K562 (cell line): ENCODE data around the gene SYVN1. TPM values are rescaled to one million over a fixed set of nuclear protein-coding genes. Genes with fewer than 3 reads are reported as not detected.

ENCODE experiments used
- ATAC-seq: fragments of 200-7000 bp; cut with Tn5 transposase; 3 replicates; pipeline ENCODE4 v1.9.1; 2020; ENCODE audit warnings: moderate library complexity
- BruUV-seq: library from RNA; stranded (reverse); fragments of 400-500 nt; replicated peaks from 2 replicates; lab custom pipeline; 2021; lab: Mats Ljungman, UMichigan
- CTCF ChIA-PET: fragments of 300-600 bp; formaldehyde crosslinking; extraction: SDS; loops from one replicate; lab custom pipeline; 2021; ENCODE audit warnings: low intra/inter-chr PET ratio; lab: Yijun Ruan, JAX
- POLR2A ChIA-PET: fragments of 300-600, 350-650 bp; sonication (Branson Sonifier 250); formaldehyde crosslinking; extraction: SDS; loops from one replicate; lab custom pipeline; 2021; ENCODE audit warnings: antibody characterized with exemption, inconsistent platforms; lab: Yijun Ruan, JAX
- DNase-seq, 4 experiments: peaks; one replicate each; pipeline versions ENCODE4 v3.0.0 to v3.0.0-alpha.2; 2011 to 2018; ENCODE audit warnings: low spot score in 3 of 4, mixed read lengths in 3 of 4; ENCODE audit errors: extremely low read depth in 1 of 4
- FAIRE-seq: peaks from 2 replicates; lab custom pipeline; 2011; peaks lifted over from hg19 to GRCh38; lab: Jason Lieb, UNC
- H2AFZ ChIP-seq: 2 replicates; pipeline ENCODE4 v1.6.0; 2011; ENCODE audit warnings: low read depth, low read length, control low read depth, inconsistent platforms
- H3K27ac ChIP-seq: fragments of 200-600 bp; 3 replicates; pipeline ENCODE4 v1.8.0; 2011; ENCODE audit warnings: low read depth, mild to moderate bottlenecking, control low read depth, inconsistent platforms, low read length, moderate library complexity, mixed read lengths; ENCODE audit errors: extremely low read depth
- H3K27me3 ChIP-seq, 2 experiments: fragments of 300-600 bp in 1 of 2; 2 replicates in 1 of 2; 3 replicates in 1 of 2; pipeline versions ENCODE4 v1.6.0 to v1.8.0; 2011; ENCODE audit warnings: inconsistent platforms in 2 of 2, low read length in 2 of 2, mild to moderate bottlenecking in 1 of 2, mixed read lengths in 1 of 2, moderate library complexity in 1 of 2; ENCODE audit not compliant: control insufficient read depth in 2 of 2, insufficient read depth in 2 of 2
- H3K36me3 ChIP-seq: fragments of 300-600 bp; 3 replicates; pipeline ENCODE4 v1.8.0; 2011; ENCODE audit warnings: mild to moderate bottlenecking, low read length, inconsistent platforms; ENCODE audit not compliant: control insufficient read depth, insufficient read depth
- H3K4me1 ChIP-seq, 2 experiments: fragments of 200-600 bp in 1 of 2; replicated peaks in 1 of 2; 2 replicates in 1 of 2; 3 replicates in 1 of 2; pipeline versions ENCODE4 v1.5.1 to v1.8.0; 2011; ENCODE audit warnings: inconsistent platforms in 2 of 2, low read length in 2 of 2, mild to moderate bottlenecking in 1 of 2, mixed read lengths in 1 of 2, moderate library complexity in 1 of 2; ENCODE audit not compliant: control insufficient read depth in 2 of 2, insufficient read depth in 2 of 2
- H3K4me2 ChIP-seq: 2 replicates; pipeline ENCODE4 v1.6.1; 2011; ENCODE audit warnings: low read length, control low read depth, inconsistent platforms, mixed read lengths; ENCODE audit not compliant: insufficient read depth
- H3K4me3 ChIP-seq: fragments of 200-600 bp; sonication (generic), shearing (Covaris generic); 2 replicates; pipeline ENCODE4 v1.5.1; 2016; ENCODE audit warnings: control low read depth, inconsistent platforms
- H3K79me2 ChIP-seq: fragments of 200-600 bp; 3 replicates; pipeline ENCODE4 v1.8.0; 2011; ENCODE audit warnings: low read length, inconsistent platforms; ENCODE audit not compliant: control insufficient read depth, insufficient read depth
- H3K9ac ChIP-seq, 2 experiments: 2 replicates each; pipeline versions ENCODE4 v1.6.0 to v1.6.1; 2011; ENCODE audit warnings: low read depth in 2 of 2, low read length in 2 of 2, control low read depth in 1 of 2, inconsistent platforms in 1 of 2, mild to moderate bottlenecking in 1 of 2, mixed read lengths in 1 of 2; ENCODE audit not compliant: insufficient read depth in 1 of 2
- H3K9me1 ChIP-seq: one replicate; pipeline ENCODE4 v1.6.0; 2011; ENCODE audit warnings: inconsistent platforms, mild to moderate bottlenecking, low read length, moderate library complexity; ENCODE audit not compliant: control insufficient read depth, insufficient read depth
- H3K9me3 ChIP-seq: replicated peaks from 2 replicates; pipeline ENCODE4 v1.5.1; 2011; ENCODE audit warnings: low read depth, low read length, inconsistent platforms; ENCODE audit not compliant: control insufficient read depth, insufficient read depth
- H4K20me1 ChIP-seq: replicated peaks from 2 replicates; pipeline ENCODE4 v1.6.1; 2011; ENCODE audit warnings: low read length, inconsistent platforms, mixed read lengths; ENCODE audit not compliant: control insufficient read depth, insufficient read depth
- CREM ChIP-seq: IDR thresholded peaks from 2 replicates; pipeline ENCODE4 v1.6.1; 2014; ENCODE audit warnings: antibody characterized with exemption, low read depth
- MCM2 ChIP-seq: fragments of 450-650 bp; IDR thresholded peaks from 2 replicates; pipeline ENCODE4 v1.6.1; 2017; ENCODE audit warnings: low read depth, mild to moderate bottlenecking
- SNIP1 ChIP-seq: fragments of 450-650 bp; IDR thresholded peaks from 2 replicates; pipeline ENCODE4 v1.7.1; 2017; ENCODE audit warnings: low read depth, mild to moderate bottlenecking
- ZNF589 ChIP-seq: fragments of 200-800 bp; sonication (Bioruptor generic); IDR thresholded peaks from 2 replicates; pipeline ENCODE4 v1.6.1; 2016; ENCODE audit warnings: low read depth, missing genetic modification characterization, missing compliant biosample characterization
- WGBS: fragments of 100-300 bp; shearing (Covaris generic); methylation state at CpG from one replicate; pipeline ENCODE4 v1.1.6; 2016; ENCODE audit warnings: low coverage, mixed read lengths; ENCODE audit not compliant: insufficient coverage; ENCODE audit errors: missing lambda C conversion rate; 5-methylcytosine and 5-hydroxymethylcytosine counted together
- in situ Hi-C: fragments of 300-500 bp; cut with MboI; formaldehyde crosslinking; loops from 4 replicates; pipeline ENCODE4 v1.15.0; 2018; ENCODE audit warnings: inconsistent platforms, mixed read lengths
- intact Hi-C: fragments of 100-400 bp; cut with micrococcal nuclease; formaldehyde crosslinking; loops from 2 replicates; pipeline ENCODE4 v1.14.2; 2022
- polyA plus RNA-seq, 8 experiments: library from polyadenylated mRNA; depleted of rRNA in 4 of 8; stranded (reverse) in 5 of 8; unstranded in 3 of 8; fragments of >200 nt; fragmentation: Nextera tagmentation in 2 of 8; fragmentation: Illumina TruSeq in 1 of 8; extraction: Ambion mirVana in 2 of 8; extraction: Trizol in 1 of 8; gene quantifications; 2 replicates each; pipeline versions ENCODE4 v1.2.1 to v1.2.3, GENCODE V29; 2011 to 2014; ENCODE audit warnings: inconsistent platforms in 1 of 8, missing spikeins in 1 of 8
- total RNA-seq, 7 experiments: library from RNA; depleted of rRNA in 6 of 7; stranded (reverse); fragments of >200 nt in 6 of 7; fragmentation: Illumina TruSeq in 2 of 7; extraction: Trizol in 2 of 7; gene quantifications; 2 replicates each; pipeline versions ENCODE4 v1.2.1 to v1.2.3, GENCODE V29; 2011 to 2021; ENCODE audit warnings: low replicate concordance in 1 of 7

The SYVN1 gene
- total and polyA plus RNA-seq, 9 of the 15 experiments (the other 6 are each of a cell fraction or from before 2014, with no cell fraction given), result 0.41 to 47.4 (median 9.9) TPM

DNA sequence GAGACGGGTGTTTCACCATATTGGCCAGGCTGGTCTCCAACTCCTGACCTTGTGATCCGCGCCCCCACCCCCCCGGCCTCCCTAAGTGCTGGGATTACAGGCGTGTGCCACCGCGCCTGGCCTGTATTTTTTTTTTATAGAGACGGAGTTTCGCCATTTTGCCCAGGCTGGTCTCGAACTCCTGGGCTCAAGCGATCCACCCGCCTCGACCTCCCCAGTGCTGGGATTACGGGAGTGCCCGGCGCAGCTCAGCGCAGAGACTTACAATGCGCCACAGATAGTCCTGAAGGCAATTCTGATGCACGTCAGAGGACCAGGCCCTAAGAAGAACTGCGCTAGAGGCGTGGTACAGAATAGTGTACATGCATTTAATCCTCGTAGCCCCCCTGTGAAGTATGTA is 38.9 kb downstream of the SYVN1 start:
- H4K20me1 ChIP-seq, result no peaks in the 10 kb centered on the region
- H3K9me3 ChIP-seq, result no peaks in the 10 kb centered on the region
- no peaks in the 10 kb centered on the region for H3K9me1 ChIP-seq
- intact Hi-C loops, result no loop called here
- FAIRE-seq (no peak), ATAC-seq (no peak), DNase-seq (no peak)
- peak overlapping the region; percentile 100 for H2AFZ ChIP-seq
- peak overlapping the region; percentile 75 to 90 for H3K9ac ChIP-seq
- TF ChIP-seq ZNF589 (CRISPR knock-in tag), result peak; percentile 20; the same call in 1 of the 2 replicates
- no peak for TF ChIP-seq MCM2
- BruUV-seq, result no TSS peak
- peaks cover 16% of the 10 kb centered on the region for H3K79me2 ChIP-seq
- H3K4me2 ChIP-seq, result peak overlapping the region; percentile 80
- H3K4me1 ChIP-seq, result peaks cover 11 to 14% of the 10 kb centered on the region in 2 experiments; a peak in 4 of 5 replicates
- in situ Hi-C loops, result no loop called here
- ChIA-PET POLR2A (interaction anchor here (0.6 to 8.4 kb wide), 8 partner anchors 8 to 732 kb away, joined by 3 to 92 read pairs (median 3); partner anchors contain the start of genes SPDYC and TM7SF2), CTCF (no interaction called here)
- H3K27me3 ChIP-seq, result no peaks in the 10 kb centered on the region
- H3K36me3 ChIP-seq, result peaks cover 13% of the 10 kb centered on the region; the same call in 1 of the 3 replicates
- 79% methylated on average over 14 of the region's 22 CpGs for WGBS
- peak overlapping the region; percentile 78 for H3K4me3 ChIP-seq
- H3K27ac ChIP-seq, result peak overlapping the region; percentile 81

DNA sequence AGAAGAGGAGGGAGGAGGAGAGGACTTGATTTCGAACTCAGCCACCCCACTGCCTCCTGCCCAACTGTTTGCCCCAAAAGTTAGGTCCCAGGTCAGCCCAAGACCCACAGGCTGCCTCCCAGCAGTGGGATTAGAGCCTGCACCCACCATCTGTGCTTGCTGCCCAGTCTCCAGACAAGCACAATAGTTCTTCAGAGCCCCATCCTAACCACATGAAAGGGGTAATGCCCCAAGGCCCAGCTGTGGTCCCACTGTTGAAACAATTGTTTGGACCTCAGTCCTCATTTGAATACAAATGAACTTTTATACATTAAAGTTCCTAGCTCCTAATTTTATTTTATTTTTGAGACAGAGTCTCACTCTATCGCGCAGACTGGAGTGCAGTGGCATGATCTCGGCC is 43.7 kb downstream of the SYVN1 start:
- no TSS peak for BruUV-seq
- Histone ChIP-seq H3K27me3 (no peaks in the 10 kb centered on the region), H3K9me1 (no peaks in the 10 kb centered on the region), H3K27ac (no peak overlapping the region), H3K79me2 (peaks cover 1% of the 10 kb centered on the region; the same call in 2 of the 3 replicates), H3K4me3 (no peak overlapping the region), H2AFZ (no peak overlapping the region), H3K36me3 (peaks cover 35% of the 10 kb centered on the region), H3K9me3 (no peaks in the 10 kb centered on the region), H4K20me1 (no peaks in the 10 kb centered on the region), H3K4me1 (peaks cover 2 to 10% of the 10 kb centered on the region in 2 experiments; a peak in 3 of 5 replicates), H3K9ac (peak overlapping the region in 1 of 2 experiments; percentile 59; a peak in 1 of 4 replicates), H3K4me2 (no peak overlapping the region)
- CTCF ChIA-PET, result no interaction called here
- TF ChIP-seq CREM (no peak), SNIP1 (no peak)
- WGBS, result 85% methylated on average over 4 of the region's 4 CpGs
- intact Hi-C loops (no loop called here), in situ Hi-C loops (no loop called here)
- POLR2A ChIA-PET, result interaction anchor here (0.8 to 1.6 kb wide), 6 partner anchors 14 to 408 kb away, joined by 3 to 6 read pairs (median 3); partner anchors contain the start of gene MALAT1
- no peak for DNase-seq
- no peak for FAIRE-seq
- no peak for ATAC-seq
